Measurements from ENCODE around the gene WDR41.

WDR41 gene

GRCh38 chr5:77452351-77452750, 39.8 kb downstream of the WDR41 start:
- peaks cover 24% of the 10 kb centered on the region; the same call in 1 of the 2 replicates for H3K36me3 ChIP-seq (ENCODE audit: insufficient read depth, low read length)
- H3K27me3 ChIP-seq (ENCODE audit: insufficient read depth, low read length, poor library complexity, severe bottlenecking) = no peaks in the 10 kb centered on the region
- no peak overlapping the region for H3K9ac ChIP-seq (ENCODE audit: low read depth, low read length, poor library complexity, severe bottlenecking)
- H3K79me2 ChIP-seq (ENCODE audit: insufficient read depth, low read length) = no peaks in the 10 kb centered on the region
- no peaks in the 10 kb centered on the region for H3K9me2 ChIP-seq (replicated peaks; ENCODE audit: low read depth, low read length)
- no peaks in the 10 kb centered on the region for H3K9me3 ChIP-seq (ENCODE audit: insufficient read depth, low read depth, low read length)
- no peaks in the 10 kb centered on the region for H3K4me1 ChIP-seq (ENCODE audit: insufficient read depth, low read length, poor library complexity, severe bottlenecking)
- no peak overlapping the region for H3K4me3 ChIP-seq (ENCODE audit: low read length, poor library complexity, severe bottlenecking)
- H3K4me2 ChIP-seq (ENCODE audit: low read depth, low read length, poor library complexity, severe bottlenecking) = no peak overlapping the region
- H4K20me1 ChIP-seq (ENCODE audit: insufficient read depth, low read length, poor library complexity, severe bottlenecking) = no peaks in the 10 kb centered on the region
- H3F3A ChIP-seq (ENCODE audit: low read depth) = no peaks in the 10 kb centered on the region
- H2AFZ ChIP-seq (ENCODE audit: low read length) = no peak overlapping the region
- no peak for TF ChIP-seq EZH2phosphoT487 (IDR thresholded peaks at IDR 0.05; ENCODE audit: borderline replicate concordance)
- TF ChIP-seq, protein P1, sequence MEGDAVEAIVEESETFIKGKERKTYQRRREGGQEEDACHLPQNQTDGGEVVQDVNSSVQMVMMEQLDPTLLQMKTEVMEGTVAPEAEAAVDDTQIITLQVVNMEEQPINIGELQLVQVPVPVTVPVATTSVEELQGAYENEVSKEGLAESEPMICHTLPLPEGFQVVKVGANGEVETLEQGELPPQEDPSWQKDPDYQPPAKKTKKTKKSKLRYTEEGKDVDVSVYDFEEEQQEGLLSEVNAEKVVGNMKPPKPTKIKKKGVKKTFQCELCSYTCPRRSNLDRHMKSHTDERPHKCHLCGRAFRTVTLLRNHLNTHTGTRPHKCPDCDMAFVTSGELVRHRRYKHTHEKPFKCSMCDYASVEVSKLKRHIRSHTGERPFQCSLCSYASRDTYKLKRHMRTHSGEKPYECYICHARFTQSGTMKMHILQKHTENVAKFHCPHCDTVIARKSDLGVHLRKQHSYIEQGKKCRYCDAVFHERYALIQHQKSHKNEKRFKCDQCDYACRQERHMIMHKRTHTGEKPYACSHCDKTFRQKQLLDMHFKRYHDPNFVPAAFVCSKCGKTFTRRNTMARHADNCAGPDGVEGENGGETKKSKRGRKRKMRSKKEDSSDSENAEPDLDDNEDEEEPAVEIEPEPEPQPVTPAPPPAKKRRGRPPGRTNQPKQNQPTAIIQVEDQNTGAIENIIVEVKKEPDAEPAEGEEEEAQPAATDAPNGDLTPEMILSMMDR (conservative IDR thresholded peaks at IDR 0.05; ENCODE audit: low read length) = no peak

DNA sequence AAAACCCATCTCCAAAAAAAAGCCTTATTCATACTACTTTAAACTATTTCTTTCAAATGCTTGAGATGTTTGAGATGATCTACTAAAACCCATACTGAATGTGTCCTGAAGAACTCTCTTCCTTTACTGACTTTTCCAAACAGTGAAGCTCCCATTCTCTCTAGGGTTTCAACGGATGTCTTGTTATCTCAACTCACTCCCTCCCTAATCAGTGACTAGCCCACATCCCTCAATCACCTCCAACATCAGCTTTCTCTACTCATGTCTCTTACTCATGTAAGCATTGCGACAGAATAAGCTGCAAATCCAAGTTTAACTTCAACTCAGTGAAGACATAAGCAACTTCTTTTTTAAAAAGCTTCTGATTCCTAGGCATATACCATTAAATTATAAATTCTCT, 42.1 kb downstream of the WDR41 start:
- H3F3A ChIP-seq (ENCODE audit: low read depth) = no peaks in the 10 kb centered on the region
- no peaks in the 10 kb centered on the region for H4K20me1 ChIP-seq (ENCODE audit: insufficient read depth, low read length, poor library complexity, severe bottlenecking)
- no peaks in the 10 kb centered on the region for H3K9me2 ChIP-seq (replicated peaks; ENCODE audit: low read depth, low read length)
- no peaks in the 10 kb centered on the region for H3K27me3 ChIP-seq (ENCODE audit: insufficient read depth, low read length, poor library complexity, severe bottlenecking)
- TF ChIP-seq, protein P1 (conservative IDR thresholded peaks at IDR 0.05; ENCODE audit: low read length) = no peak
- no peak for TF ChIP-seq EZH2phosphoT487 (IDR thresholded peaks at IDR 0.05; ENCODE audit: borderline replicate concordance)
- H3K4me1 ChIP-seq (ENCODE audit: insufficient read depth, low read length, poor library complexity, severe bottlenecking) = no peaks in the 10 kb centered on the region
- no peak overlapping the region for H3K4me2 ChIP-seq (ENCODE audit: low read depth, low read length, poor library complexity, severe bottlenecking)
- H3K9ac ChIP-seq (ENCODE audit: low read depth, low read length, poor library complexity, severe bottlenecking) = no peak overlapping the region
- no peaks in the 10 kb centered on the region for H3K79me2 ChIP-seq (ENCODE audit: insufficient read depth, low read length)
- H3K4me3 ChIP-seq (ENCODE audit: low read length, poor library complexity, severe bottlenecking) = no peak overlapping the region
- H3K9me3 ChIP-seq (ENCODE audit: insufficient read depth, low read depth, low read length) = no peaks in the 10 kb centered on the region
- no peak overlapping the region for H2AFZ ChIP-seq (ENCODE audit: low read length)
- peaks cover 29% of the 10 kb centered on the region; the same call in 1 of the 2 replicates for H3K36me3 ChIP-seq (ENCODE audit: insufficient read depth, low read length)

GRCh38 chr5:77449277-77449676, 42.8 kb downstream of the WDR41 start:
- TF ChIP-seq, protein P1 (conservative IDR thresholded peaks at IDR 0.05; ENCODE audit: low read length) = no peak
- no peak for TF ChIP-seq EZH2phosphoT487 (IDR thresholded peaks at IDR 0.05; ENCODE audit: borderline replicate concordance)
- H3K9ac ChIP-seq (ENCODE audit: low read depth, low read length, poor library complexity, severe bottlenecking) = no peak overlapping the region
- no peaks in the 10 kb centered on the region for H3F3A ChIP-seq (ENCODE audit: low read depth)
- H3K27me3 ChIP-seq (ENCODE audit: insufficient read depth, low read length, poor library complexity, severe bottlenecking) = no peaks in the 10 kb centered on the region
- H4K20me1 ChIP-seq (ENCODE audit: insufficient read depth, low read length, poor library complexity, severe bottlenecking) = no peaks in the 10 kb centered on the region
- no peaks in the 10 kb centered on the region for H3K79me2 ChIP-seq (ENCODE audit: insufficient read depth, low read length)
- H2AFZ ChIP-seq (ENCODE audit: low read length) = no peak overlapping the region
- H3K36me3 ChIP-seq (ENCODE audit: insufficient read depth, low read length) = peaks cover 29% of the 10 kb centered on the region; the same call in 1 of the 2 replicates
- no peaks in the 10 kb centered on the region for H3K9me3 ChIP-seq (ENCODE audit: insufficient read depth, low read depth, low read length)
- no peaks in the 10 kb centered on the region for H3K4me1 ChIP-seq (ENCODE audit: insufficient read depth, low read length, poor library complexity, severe bottlenecking)
- H3K9me2 ChIP-seq (replicated peaks; ENCODE audit: low read depth, low read length) = no peaks in the 10 kb centered on the region
- no peak overlapping the region for H3K4me2 ChIP-seq (ENCODE audit: low read depth, low read length, poor library complexity, severe bottlenecking)
- no peak overlapping the region for H3K4me3 ChIP-seq (ENCODE audit: low read length, poor library complexity, severe bottlenecking)
